ENCODE data around the gene CAMKMT. TPM values are rescaled to one million over a fixed set of nuclear protein-coding genes. Genes with fewer than 3 reads are reported as not detected.

The CAMKMT gene
- total RNA-seq, 1 experiment from 2014 or later = 2.7 TPM

DNA sequence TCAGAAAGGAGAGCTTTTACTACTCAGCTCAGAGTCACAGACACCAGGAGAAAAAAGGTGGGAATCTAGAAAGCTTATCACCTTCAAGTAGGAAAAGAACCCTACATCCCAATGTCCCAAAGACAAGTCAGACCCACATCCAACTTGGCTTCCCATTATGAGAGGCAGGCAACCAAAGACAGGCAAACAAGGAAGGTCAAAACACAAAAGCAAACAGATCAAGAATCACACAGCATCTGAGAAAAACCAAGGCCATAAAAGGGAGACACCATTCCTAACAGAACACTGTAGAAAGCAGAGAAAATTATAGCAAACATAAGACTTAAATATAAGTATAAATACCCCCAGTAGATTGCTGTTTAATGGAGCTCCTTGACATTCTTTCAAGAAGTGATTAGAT lies 45.8 kb upstream of the CAMKMT start:
- TF ChIP-seq EZH2 (IDR thresholded peaks at IDR 0.05; ENCODE audit: low read length, unreplicated experiment) (no peak), EZH2phosphoT487 (IDR thresholded peaks at IDR 0.05; ENCODE audit: borderline replicate concordance, low read length) (no peak)
- TF ChIP-seq, protein P1, sequence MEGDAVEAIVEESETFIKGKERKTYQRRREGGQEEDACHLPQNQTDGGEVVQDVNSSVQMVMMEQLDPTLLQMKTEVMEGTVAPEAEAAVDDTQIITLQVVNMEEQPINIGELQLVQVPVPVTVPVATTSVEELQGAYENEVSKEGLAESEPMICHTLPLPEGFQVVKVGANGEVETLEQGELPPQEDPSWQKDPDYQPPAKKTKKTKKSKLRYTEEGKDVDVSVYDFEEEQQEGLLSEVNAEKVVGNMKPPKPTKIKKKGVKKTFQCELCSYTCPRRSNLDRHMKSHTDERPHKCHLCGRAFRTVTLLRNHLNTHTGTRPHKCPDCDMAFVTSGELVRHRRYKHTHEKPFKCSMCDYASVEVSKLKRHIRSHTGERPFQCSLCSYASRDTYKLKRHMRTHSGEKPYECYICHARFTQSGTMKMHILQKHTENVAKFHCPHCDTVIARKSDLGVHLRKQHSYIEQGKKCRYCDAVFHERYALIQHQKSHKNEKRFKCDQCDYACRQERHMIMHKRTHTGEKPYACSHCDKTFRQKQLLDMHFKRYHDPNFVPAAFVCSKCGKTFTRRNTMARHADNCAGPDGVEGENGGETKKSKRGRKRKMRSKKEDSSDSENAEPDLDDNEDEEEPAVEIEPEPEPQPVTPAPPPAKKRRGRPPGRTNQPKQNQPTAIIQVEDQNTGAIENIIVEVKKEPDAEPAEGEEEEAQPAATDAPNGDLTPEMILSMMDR (conservative IDR thresholded peaks at IDR 0.05; ENCODE audit: low read depth, low read length) = no peak
- Histone ChIP-seq H3K4me1 (ENCODE audit: insufficient read depth, low read length) (0 out of 2 replicates have a peak, but pooled peaks cover 9% of the 10 kb centered on the region), H3K9me3 (ENCODE audit: low read length) (0 out of 2 replicates have a peak, but pooled peaks cover 8% of the 10 kb centered on the region), H3K9ac (ENCODE audit: low read length) (no peak overlapping the region), H3K9me2 (replicated peaks; ENCODE audit: low read length) (no peaks in the 10 kb centered on the region), H3K27ac (ENCODE audit: low read length) (no peak overlapping the region), H4K20me1 (ENCODE audit: low read length) (no peaks in the 10 kb centered on the region), H3K79me2 (ENCODE audit: low read length) (no peaks in the 10 kb centered on the region), H3K4me2 (ENCODE audit: low read length) (no peak overlapping the region), H2AFZ (ENCODE audit: low read length) (no peak overlapping the region), H3K36me3 (ENCODE audit: low read depth, low read length) (peaks cover 23% of the 10 kb centered on the region), H3F3A (ENCODE audit: low read length, unreplicated experiment) (no peaks in the 10 kb centered on the region), H3K4me3 (ENCODE audit: low read length) (no peak overlapping the region), H3K27me3 (ENCODE audit: low read length) (no peaks in the 10 kb centered on the region)
- intact Hi-C loops (cut with micrococcal nuclease) = no loop called here
- ChIA-PET CTCF (no interaction called here), POLR2A (ENCODE audit: unreplicated experiment) (no interaction called here)
- BruUV-seq (replicated peaks) = no TSS peak
- no peak for ATAC-seq
- no peak for DNase-seq

DNA sequence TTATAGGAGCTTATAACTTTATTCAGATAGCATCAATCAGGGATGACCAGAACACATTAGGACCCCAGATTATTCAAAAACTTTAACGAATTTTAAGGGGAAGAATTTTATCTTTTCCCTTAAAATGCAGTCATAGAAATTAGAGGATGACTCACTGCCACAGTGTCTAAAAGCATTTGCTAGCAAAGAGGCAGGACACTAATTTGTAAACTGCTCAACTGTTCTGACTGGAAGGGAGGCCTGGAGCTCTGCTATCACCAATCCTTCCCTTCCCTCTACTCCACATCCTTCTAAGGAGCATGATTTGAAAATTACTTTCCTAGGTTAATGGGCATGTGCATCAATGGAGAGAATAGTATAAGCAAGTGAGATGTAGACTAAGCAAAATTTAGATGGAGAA lies 40.9 kb upstream of the CAMKMT start:
- CTCF ChIA-PET = no interaction called here
- H3K9ac ChIP-seq (ENCODE audit: low read length) = no peak overlapping the region
- H3K79me2 ChIP-seq (ENCODE audit: low read length) = no peaks in the 10 kb centered on the region
- H4K20me1 ChIP-seq (ENCODE audit: low read length) = peaks cover 6% of the 10 kb centered on the region; the same call in 1 of the 2 replicates
- POLR2A ChIA-PET (ENCODE audit: unreplicated experiment) = no interaction called here
- no peak overlapping the region for H3K27ac ChIP-seq (ENCODE audit: low read length)
- no peaks in the 10 kb centered on the region for H3K9me3 ChIP-seq (ENCODE audit: low read length)
- no peaks in the 10 kb centered on the region for H3K9me2 ChIP-seq (replicated peaks; ENCODE audit: low read length)
- H3K27me3 ChIP-seq (ENCODE audit: low read length) = no peaks in the 10 kb centered on the region
- H3K4me2 ChIP-seq (ENCODE audit: low read length) = no peak overlapping the region
- no peak overlapping the region for H2AFZ ChIP-seq (ENCODE audit: low read length)
- no peak for TF ChIP-seq EZH2 (IDR thresholded peaks at IDR 0.05; ENCODE audit: low read length, unreplicated experiment)
- DNase-seq (no peak), ATAC-seq (no peak)
- peaks cover 37% of the 10 kb centered on the region for H3K36me3 ChIP-seq (ENCODE audit: low read depth, low read length)
- BruUV-seq (replicated peaks) = no TSS peak
- no peaks in the 10 kb centered on the region for H3K4me1 ChIP-seq (ENCODE audit: insufficient read depth, low read length)
- no peak overlapping the region for H3K4me3 ChIP-seq (ENCODE audit: low read length)
- intact Hi-C loops (cut with micrococcal nuclease) = no loop called here
- H3F3A ChIP-seq (ENCODE audit: low read length, unreplicated experiment) = no peaks in the 10 kb centered on the region

DNA sequence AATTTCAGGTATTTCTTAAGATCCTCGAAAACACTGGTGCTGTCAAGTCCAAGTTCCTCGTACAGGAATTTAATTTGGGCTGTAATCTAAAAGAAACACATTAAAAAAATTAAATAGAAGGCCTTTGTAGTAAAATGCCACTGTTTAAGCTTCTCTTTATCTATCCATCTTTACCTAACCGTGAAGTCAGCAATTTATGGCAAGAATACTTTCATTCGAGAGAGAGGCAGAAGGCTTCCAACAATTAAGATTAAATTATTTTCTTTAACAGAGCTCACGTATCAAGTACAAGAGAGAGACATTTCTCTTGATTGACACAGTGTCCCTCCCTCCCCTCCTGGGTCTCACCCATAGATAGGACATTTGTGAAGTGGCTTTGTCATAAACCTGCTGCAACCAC lies 40.4 kb upstream of the CAMKMT start:
- no peak overlapping the region for H3K27ac ChIP-seq (ENCODE audit: low read length)
- peaks cover 6% of the 10 kb centered on the region; the same call in 1 of the 2 replicates for H4K20me1 ChIP-seq (ENCODE audit: low read length)
- CTCF ChIA-PET = no interaction called here
- intact Hi-C loops (cut with micrococcal nuclease) = no loop called here
- no peaks in the 10 kb centered on the region for H3F3A ChIP-seq (ENCODE audit: low read length, unreplicated experiment)
- no peaks in the 10 kb centered on the region for H3K9me3 ChIP-seq (ENCODE audit: low read length)
- H3K9ac ChIP-seq (ENCODE audit: low read length) = no peak overlapping the region
- no peak overlapping the region for H3K4me2 ChIP-seq (ENCODE audit: low read length)
- DNase-seq (no peak), ATAC-seq (no peak)
- no peaks in the 10 kb centered on the region for H3K9me2 ChIP-seq (replicated peaks; ENCODE audit: low read length)
- H3K27me3 ChIP-seq (ENCODE audit: low read length) = no peaks in the 10 kb centered on the region
- BruUV-seq (replicated peaks) = no TSS peak
- H3K4me3 ChIP-seq (ENCODE audit: low read length) = no peak overlapping the region
- no peaks in the 10 kb centered on the region for H3K79me2 ChIP-seq (ENCODE audit: low read length)
- H3K4me1 ChIP-seq (ENCODE audit: insufficient read depth, low read length) = no peaks in the 10 kb centered on the region
- peaks cover 37% of the 10 kb centered on the region for H3K36me3 ChIP-seq (ENCODE audit: low read depth, low read length)
- TF ChIP-seq EZH2phosphoT487 (IDR thresholded peaks at IDR 0.05; ENCODE audit: borderline replicate concordance, low read length) = no peak
- TF ChIP-seq EZH2 (IDR thresholded peaks at IDR 0.05; ENCODE audit: low read length, unreplicated experiment) = no peak
- TF ChIP-seq, protein P1 (conservative IDR thresholded peaks at IDR 0.05; ENCODE audit: low read depth, low read length) = no peak
- POLR2A ChIA-PET (ENCODE audit: unreplicated experiment) = no interaction called here
- no peak overlapping the region for H2AFZ ChIP-seq (ENCODE audit: low read length)

Measured in PC-3 (cell line).